HG02759 (cell line): Measurements from ENCODE around the gene LAMTOR3.
"Not testable (repeated sequence)": the region's sequence is repeated elsewhere in the genome, so short reads cannot be mapped to it uniquely, and the experiment has no call there.

Source experiments
- ATAC-seq: cut with Tn5 transposase; IDR thresholded peaks from one replicate; pipeline ENCODE4 v1.9.1; 2021; ENCODE audit warnings: mild to moderate bottlenecking, moderate library complexity; ENCODE audit not compliant: unreplicated experiment

LAMTOR3 gene

DNA sequence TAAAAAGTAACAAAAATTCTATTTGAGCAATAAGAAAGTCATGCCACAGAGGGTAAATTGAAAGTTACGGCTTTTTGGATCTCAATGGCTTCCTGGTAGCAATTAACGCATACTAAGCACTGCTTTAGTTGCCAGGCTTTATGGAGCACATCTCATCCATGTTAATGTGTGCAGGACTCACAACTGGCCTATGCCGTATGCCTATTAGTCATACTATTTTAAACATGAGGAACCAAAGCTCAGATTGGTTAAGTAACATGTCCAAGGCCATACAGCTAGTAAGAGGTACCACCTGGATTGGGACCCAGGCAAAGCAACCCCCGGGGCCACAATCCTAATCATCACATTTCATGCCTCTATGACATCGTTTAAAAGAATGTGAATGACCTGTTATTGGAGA is 60.5 kb downstream of the LAMTOR3 start:
- ATAC-seq, result no peak

DNA sequence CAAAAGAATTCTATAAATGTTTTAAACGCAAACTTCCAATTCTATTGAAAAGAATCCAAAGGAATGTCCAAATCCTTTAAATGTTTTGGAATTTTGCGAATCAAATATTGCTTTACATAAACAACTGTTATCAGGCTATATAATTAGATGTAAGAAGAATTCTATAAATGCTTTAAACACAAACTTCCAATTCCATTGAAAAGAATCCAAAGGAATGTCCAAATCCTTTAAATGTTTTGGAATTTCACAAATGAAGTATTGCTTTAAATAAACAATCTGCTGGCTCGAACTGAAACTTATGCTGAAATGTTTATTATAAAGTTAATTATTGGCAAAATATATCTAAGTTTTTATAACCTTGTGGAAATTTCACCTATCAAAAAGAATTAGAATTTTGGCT is 61.5 kb downstream of the LAMTOR3 start:
- no peak for ATAC-seq

DNA sequence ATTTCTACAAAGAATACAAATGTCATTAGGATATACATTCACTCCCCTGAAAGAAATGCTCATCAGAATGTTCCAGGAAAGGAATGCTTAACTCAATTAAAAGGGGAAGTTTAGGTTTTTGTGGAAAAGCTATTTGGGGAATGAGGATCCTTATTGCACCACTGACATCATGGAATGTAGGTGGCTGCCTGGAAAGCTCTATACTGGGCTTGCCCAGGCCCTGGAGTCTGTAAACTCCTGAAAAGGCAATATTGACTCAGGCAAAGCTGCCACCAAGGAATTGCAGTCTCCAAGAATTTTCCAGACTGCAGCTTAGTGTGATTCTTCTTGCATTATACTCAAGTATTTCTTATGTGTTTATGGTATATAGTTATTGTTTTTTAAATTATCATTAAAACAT is 61.9 kb downstream of the LAMTOR3 start:
- ATAC-seq, result no peak

DNA sequence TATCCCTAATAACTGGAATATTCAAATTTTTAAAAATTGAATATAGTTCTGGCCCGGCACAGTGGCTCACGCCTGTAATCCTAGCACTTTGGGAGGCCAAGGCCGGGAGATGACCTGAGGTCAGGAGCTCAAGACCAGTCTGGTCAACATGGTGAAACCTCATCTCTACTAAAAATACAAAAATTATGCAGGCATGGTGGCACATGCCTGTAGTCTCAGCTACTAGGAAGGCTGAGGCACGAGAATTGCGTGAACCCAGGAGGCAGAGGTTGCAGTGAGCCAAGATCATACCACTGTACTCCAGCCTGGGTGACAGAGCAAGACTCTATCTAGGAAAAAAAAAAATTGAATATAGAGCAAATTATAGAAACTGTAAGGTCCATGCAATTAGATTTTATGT is 64.2 kb downstream of the LAMTOR3 start:
- not testable (repeated sequence) for ATAC-seq

DNA sequence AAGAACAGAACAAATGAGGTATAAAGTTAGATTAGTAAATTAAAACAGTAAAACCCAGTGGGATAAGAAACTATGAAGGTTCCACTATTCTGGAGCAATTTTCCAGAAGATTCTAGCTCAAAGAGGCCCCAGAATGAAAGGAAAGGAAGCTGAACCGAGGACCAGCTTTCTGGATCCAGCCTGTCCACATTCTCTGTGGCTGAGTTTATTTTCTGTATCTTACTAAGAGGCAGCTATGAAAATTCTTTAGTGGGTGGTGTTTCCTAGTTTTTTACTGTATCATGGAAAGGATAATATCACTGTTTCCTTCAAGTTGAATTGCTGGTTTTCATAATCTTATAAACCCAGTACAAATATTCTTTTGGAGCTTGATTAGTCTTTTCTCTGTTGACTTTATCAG is 65.8 kb downstream of the LAMTOR3 start:
- ATAC-seq, result no peak
